IPS DF 4.7 (cell line): ENCODE data around the gene GSDME.
"Not testable (repeated sequence)": the region's sequence is repeated elsewhere in the genome, so short reads cannot be mapped to it uniquely, and the experiment has no call there.

ENCODE experiments used
- DNase-seq: peaks from one replicate; pipeline ENCODE4 v3.0.0-alpha.2; 2013; ENCODE audit warnings: low spot score; ENCODE audit errors: extremely low read depth

GSDME gene

DNA sequence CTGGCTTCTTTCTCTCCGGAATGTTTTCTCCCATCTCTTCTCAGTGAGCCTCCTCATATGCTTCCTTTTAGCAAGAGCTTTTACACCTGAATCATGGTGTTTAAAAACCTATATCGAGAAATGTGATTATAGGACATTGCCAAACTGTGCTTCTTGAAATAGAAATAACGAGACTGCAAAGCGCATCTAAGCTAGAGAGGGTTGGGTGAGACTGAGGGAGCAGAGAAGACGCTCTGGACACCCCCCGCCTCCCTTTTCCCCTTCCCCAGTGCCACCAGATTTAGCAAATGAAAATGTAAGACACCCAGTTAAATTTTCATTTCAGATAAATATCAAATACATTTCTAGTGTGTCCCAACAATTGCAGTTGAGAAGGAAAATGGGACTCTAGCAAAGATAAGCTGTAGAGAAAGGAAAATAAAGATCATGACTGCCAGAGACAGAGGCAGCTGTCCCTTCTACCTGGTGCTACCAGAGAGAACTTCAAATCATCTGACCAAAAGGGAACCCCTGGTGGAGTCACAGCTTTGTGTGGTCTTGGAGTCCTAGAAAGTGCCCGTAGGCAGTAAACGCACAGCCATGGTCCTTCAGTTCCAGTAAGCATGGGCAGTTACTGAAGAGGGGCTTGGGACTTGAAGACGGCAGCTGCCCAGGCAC, 14.6 kb downstream of the GSDME start:
- no peak for DNase-seq

DNA sequence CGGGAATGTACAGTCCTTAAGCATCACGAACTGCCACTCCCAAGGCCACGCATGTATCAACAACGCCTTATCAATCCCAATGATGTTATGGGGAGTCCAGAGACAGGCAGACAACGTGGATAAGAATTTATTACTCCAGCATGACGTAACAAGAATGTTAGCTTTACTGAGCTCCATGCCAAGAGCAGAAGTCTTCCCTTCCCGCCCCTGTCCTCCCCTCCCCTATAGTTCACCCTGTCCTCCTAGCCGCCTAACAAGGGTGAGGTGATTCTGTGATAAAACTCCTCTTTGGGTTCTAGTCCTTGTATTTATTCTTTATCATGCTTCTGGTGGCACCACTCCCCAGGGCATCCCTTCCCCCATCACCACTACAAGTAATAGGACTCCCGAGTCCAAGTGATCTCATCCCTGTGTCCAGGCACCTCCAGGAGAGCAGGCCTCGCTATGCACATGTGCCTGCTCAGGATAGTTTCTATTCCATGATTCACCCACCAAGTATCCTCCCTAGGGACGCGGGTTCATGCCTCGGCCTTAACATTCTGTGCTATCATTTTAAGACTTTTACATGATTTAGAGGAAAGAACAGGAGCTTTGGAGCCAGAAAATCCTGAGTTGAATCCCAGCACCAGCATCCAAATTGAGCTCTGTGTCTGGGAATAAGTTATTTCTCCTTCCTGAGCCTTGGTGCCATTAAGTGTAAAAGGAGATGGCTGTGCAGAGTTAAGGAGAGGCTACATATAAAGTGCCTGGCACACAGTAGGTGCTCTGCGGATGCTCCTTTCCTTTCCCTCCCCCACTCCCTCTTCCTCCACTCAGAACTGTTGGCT, 15.4 kb downstream of the GSDME start:
- no peak for DNase-seq

DNA sequence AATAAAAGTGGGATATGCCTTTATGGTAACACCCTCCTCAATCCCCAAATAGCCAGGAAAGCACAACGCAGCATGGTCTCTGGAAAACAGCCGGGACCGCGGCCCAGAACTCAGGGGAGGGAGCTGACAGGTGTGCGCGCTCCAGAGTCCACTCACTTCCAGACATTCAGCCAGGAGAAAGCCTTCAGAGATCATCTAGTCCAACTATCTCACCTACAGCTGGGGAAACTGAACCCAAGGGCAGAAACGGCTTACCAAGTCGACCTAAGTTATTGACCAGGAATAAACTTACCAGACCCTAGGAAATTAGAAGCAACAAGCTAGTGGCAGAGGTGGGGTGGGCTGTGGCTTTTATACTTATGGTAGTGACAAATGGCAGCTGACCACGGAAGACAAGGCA, 16.4 kb downstream of the GSDME start:
- DNase-seq: no peak

DNA sequence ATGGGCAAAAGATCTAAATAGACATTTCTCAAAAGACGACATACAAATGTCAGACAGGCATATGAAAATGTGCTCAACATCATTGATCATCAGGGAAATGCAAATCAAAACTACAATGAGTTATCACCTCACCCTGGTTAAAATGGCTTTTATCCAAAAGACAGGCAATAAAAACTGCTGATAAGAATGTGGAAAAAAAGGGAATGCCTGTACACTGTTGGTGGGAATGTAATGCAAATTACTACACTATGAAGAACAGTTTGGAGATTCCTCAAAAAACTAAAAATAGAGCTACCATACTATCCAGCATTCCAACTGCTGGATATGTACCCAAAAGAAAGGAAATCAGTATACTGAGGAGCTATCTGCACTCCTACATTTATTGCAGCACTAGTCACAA, 18.0 kb downstream of the GSDME start:
- DNase-seq: no peak

DNA sequence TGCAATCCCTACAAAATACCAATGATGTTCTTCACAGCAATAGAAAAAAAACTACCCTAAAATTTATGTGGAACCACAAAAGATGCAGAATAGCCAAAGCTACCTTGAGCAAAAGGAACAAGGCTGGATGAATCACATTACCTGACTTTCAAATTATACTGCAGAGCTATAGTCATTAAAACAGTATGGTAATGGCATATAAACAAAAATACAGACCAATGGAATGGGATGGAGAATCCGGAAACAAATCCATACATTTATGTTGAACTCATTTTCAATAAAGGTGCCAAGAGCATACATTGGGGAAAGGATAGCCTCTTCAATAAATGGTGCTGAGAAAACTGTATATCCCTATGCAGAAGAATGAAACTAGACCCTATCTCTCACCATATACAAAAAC, 18.7 kb downstream of the GSDME start:
- no peak for DNase-seq

DNA sequence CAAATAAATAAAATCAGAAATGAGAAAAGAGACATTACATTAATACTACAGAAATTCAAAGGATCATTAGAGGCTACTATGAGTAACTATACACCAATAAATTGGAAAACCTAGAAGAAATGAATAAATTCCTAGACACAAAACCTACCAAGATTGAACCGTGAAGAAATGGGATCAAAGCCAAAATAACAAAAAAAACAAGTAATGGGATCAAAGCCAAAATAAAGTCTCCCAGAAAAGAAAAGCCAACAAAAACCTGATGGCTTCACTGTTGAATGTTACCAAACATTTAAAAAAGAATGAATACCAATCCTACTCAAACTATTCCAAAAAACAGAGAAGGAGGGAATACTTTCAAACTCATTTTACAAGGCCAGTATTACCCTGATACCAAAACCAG, 20.0 kb downstream of the GSDME start:
- DNase-seq: no peak

DNA sequence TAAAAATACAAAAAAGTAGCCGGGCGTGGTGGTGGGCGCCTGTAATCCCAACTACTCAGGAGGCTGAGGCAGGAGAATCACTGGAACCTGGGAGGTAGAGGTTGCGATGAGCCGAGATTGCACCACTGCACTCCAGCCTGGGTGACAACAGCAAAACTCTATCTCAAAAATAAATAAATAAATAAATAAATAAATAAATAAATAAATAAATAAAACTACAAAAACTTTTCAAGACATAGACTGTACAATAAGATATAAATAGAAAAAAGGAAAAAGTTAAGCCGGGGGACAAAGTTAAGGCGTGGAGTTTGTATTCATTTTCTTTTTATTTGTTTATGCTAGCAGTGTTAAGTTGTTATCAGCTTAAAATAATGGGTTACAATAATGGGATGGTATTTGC, 21.7 kb downstream of the GSDME start:
- not testable (repeated sequence) for DNase-seq

DNA sequence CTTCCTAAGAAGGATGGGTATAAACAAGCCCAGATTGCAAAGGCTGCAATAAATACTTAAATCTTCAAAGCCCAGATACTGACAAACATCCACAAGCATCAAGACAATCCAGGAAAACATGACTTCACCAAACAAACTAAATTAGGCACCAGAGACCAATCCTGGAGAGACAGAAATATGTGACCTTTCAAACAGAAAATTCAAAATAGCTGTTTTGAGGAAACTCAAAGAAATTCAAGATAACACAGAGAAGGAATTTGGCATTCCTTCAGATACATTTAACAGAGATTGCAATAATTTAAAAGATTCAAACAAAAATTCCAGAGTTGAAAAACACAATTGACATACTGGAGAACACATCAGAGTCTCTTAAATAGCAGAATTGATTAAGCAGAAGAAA, 23.0 kb downstream of the GSDME start:
- no peak for DNase-seq

DNA sequence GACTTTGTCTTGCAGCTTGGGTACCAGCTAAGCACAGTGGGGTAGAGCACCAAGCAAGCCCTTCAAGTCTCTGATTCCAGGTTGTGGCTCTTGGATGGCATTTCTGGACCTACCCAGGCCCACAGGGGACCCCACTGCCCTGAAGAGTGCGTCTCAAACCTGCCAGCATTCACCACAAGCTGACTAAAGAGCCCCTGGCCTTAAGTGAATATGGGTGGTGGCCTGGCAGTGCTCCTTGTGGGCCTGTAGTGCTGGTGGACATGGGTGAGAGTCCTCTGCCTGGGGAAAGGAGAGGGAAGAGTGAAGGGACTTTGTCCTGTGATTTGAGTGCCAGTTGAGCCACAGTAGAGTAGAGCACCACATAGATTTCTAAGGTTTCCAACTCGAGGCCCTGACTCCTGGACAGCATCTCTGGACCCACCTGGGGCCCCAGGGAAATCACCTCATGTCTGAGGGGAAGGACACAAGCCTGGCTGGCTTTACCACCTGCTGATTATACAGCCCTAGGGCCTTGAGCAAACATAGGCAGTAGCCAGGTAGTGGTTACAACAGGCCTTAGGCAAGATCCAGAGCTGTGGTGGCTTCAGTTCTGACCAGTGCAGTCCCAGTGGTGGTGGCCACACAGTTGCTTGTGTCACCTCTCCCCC, 23.7 kb downstream of the GSDME start:
- DNase-seq: no peak

DNA sequence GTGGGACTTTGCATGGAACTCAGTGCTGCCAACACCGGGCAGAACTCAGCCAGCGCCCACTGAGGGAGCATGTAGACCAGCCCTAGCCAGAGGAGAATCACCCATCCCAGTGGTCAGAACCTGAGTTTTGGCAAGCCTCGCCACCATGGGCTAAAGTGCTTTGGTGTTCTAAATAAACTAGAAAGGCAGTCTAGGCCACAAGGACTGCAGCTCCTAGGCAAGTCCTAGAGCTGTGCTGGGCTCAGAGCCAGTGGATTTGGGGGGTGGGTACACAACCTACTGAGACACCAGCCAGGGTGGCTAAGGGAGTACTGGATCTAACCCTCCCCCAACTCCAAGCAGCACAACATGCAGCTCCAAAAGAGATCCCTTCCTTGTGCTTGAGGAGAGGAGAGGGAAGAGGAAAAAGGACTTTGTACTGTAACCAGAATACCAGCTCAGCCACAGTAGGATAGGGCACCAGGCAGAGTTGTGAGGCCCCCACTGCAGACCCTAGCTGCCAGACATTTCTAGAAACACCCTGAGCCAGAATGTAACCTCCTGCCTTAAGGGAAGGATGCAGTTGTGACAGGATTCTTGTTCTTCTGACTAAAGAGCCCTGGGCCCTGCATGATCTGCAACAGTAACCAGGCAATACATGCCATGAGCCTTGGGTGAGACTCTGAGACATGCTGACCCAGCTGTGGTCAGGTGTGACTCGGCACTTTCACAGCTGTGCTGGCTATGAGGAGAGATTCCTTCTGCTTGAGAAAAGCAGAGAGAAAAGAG, 24.4 kb downstream of the GSDME start:
- DNase-seq: no peak

DNA sequence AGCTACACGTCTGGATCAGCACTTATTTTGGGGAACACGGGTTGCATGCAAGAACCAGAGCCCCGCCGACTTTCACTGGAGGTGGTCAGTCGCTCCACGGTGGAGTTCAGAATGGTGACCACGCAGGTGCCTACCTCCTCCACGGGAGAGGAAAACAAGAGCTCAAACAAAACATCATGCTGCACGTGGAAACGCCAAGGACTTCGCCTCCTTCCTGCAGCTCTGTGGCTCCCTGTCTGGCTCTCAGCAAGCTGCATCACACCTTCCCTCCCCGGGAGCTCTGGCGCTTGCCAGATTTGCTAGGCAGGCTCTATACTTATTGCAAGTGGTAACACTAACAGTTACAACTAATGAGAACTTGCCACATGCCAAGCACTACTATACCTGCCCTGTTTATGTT, 26.0 kb downstream of the GSDME start:
- DNase-seq: no peak

DNA sequence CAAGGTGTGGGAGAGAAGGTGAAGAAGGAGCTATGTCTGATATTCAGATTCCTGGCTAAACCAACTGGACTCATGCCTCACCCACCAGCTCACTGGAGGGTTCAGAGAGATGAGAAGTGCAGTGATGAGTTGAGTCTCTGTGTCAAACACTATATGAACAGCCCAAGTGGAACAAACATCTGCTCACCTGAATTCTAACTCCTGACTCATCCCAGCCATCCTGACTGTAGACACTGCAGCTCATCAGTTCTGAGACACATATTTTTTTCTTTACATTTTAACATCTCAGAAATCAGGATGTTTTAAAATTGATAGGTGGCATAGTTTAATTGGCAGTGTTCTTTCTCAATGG, 27.3 kb downstream of the GSDME start:
- no peak for DNase-seq

DNA sequence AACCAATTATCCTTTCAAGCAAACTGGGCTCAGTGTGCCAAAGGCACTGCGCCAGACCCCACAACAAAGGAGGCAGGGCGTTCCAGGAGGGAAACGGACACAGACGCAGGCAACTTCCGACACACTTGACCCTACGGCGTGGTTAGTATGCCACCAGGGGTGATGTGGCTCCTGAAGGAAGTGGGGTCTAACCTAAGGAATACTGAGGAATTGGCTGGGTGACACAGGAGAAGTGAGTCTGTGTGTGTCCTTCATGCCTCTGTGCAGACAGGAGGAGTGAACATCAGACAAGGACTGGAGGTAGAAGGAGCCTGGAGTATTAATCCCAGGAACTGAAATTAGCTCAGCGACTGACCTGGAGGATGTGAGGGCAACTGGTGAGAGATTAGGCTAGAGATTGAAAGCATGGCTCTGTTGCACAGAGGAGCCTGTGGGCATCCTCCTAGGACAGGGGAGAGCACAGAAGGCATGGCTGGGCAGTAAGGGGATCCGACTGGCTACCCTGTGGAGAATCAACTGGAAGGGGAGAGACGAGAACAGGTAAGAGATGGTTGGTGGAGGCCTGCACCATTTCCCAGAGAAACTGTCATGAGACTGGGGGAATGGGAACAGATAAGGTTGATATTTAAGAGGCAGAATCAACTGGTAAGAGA, 27.8 kb downstream of the GSDME start:
- DNase-seq: no peak

DNA sequence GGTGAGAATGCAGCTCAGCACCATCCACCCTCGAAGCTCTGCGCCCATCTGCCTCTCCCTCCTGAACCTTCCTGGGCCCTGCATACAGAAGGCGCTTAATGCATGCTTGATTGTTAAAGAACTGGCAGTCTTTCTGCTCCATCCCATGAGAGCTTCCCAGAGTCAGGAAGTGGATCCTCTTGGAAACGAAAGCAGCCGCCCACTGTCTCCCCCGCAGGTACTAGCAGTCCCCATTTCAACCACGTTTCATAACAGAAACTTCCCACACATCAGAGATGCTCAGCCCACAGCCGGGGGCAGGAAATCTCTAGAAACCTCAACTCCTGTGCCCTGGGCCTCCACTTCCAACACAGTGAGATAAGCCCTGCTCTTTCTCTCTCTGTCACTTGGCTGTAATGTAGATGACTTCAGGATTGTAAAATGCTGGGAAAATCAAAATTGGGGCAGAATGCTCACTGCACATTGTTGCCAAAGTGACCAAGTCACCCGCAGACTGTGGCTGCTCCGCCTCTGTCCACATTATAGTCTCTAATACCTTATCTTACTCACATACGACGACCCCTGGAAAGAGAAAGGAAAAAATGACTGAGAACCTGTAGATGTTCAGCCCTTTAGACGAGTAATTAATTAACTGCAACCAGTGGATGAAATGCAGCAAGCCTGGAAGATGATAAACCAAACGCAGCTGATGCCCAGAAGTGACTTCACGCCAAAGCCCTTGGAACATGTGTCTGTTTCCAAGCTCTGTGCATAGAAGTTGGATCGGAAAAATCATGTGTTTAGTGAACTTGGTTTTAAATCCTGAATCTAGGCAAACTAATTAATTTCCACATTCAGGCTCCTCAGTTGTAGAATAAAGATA, 28.5 kb downstream of the GSDME start:
- DNase-seq: no peak

DNA sequence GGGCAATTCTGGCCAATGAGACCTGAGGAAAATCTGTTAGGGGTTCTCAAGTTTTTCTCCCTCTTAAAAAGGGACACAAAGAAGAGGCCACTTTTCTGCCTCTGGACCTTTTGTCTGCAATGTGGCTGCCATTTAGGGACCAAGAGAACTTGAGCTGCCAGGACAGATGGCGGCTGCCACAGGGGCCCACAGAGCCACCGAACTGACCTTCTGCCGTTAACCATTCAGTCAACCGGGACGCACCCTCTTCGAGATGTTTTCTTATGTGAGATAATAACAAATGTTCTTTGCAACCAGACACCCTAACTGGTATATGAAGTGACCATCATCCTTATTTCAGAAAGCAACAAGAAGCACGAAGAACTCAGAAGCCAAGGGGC, 29.2 kb downstream of the GSDME start:
- DNase-seq: no peak

DNA sequence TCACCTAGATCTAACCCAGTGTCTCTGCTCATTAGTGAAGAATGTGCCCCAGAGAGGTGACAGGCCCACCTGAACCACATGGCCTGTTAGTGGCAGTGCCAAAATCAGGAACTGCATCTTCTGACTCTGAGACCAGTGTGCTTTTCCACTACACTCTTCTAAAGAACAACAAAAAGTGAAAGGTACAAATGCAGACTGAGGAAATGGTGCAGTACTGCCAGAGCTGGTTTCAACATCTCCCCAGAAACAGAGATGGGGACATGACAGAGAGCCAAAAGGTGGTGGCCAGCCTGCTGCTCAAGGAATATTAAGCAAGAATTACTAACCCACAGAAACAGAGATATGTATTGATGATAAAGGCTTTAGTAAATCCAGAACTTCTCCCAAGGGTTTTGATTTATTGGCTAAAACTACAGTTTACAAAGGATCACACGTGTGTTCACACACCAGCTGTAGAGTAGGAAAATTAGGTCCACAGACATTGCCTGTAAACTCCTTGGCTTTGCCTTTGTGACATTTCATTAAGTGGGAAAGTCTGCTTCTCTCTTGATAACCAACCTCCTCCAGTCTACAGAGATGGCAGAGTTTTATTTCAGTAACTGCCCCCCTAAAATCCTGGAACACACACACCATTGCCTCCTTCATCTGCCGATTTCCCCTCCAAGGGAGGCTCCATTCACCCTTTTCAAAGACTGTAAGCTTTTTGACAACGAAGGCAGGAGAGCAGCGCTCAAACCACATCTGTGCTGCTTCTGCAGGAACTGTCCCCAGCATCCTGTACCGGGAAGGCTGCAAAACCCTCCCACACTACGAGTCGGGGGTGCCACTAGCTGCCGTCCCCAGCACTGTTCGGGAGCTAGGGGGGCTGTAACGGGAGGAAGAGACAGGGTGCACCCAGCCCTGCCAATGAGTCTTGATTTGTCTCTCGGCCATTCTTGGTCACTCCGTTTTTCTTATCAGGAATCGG, 29.8 kb downstream of the GSDME start:
- DNase-seq: no peak

DNA sequence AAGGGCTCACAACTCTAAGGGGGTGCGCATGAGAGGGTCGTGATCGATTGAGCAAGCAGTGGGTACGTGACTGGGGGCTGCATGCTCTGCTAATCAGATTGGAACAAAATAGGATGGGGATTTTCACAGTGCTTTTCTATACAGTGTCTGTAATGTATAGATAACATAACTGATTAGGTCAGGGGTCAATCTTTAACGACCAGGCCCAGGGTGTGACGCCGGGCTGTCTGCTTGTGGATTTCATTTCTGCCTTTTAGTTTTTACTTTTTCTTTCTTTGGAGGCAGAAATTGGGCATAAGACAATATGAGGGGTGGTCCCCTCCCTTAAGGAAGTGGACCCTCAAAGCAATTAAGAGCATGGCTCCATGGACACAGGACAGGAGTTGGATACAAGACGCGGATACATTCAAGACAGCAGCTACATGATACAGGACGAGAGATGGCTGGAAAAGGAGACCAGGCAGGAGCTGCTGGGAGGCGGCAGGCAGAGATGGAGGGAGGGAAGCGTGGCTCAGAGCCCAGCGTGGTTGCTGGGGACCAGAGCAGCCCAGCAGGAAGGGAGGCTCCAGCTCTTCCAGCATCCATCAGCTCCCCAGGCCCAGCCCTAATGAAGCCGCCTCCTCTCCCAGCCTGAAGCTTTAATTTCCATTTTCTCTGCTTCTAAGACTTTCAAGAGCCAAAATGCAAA, 31.6 kb downstream of the GSDME start:
- no peak for DNase-seq

DNA sequence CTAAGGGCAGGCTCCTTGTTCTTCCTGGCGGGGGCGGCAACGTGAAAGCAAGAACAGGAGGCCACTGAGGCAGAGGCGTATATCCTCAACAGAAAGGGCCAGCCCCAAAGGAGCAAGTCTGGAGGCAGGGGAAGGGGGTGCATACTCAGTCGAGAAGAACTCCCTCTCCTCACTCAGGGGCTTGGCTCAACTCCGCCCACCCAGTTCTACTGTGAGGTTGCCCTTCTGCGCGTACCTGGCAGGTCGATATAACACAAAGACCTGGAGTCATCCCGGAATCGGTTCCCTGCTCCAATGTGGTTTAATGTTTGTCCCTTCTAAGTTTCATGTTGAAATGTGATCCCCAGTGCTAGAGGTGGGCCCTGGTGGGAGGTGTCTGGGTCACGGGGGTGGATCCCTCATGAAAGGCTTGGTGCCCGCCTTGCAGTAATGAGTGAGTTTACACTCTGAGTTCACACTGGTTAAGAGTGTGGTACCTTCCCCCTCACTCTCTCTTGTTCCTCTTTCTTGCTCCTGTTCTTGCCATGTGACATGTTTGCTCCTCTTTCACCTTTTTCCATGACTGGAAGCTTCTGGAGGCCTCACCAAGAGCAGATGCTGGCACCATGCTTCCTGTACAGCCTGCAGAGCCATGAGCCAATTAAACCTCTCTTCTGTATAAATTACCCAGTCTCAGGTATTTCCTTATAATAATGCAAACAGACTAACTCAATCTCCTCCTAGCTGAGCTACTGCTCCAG, 32.6 kb downstream of the GSDME start:
- no peak for DNase-seq
